ENCODE data around the gene CARS2.

CARS2 gene

GRCh38 chr13:110653271-110653670, 52.6 kb downstream of the CARS2 start:
- TF ChIP-seq CTCF (IDR thresholded peaks at IDR 0.05; ENCODE audit: extremely low read depth, insufficient read depth, missing control alignments), result no peak
- DNase-seq (ENCODE audit: low spot score), result no peak
- in situ Hi-C loops (cut with MboI; ENCODE audit: low pct_unique_long_range_greater_than_20kb, low sequenced_read_pairs, unreplicated experiment), result no loop called here

GRCh38 chr13:110652764-110653163, 53.2 kb downstream of the CARS2 start:
- in situ Hi-C loops (cut with MboI; ENCODE audit: low pct_unique_long_range_greater_than_20kb, low sequenced_read_pairs, unreplicated experiment), result no loop called here
- no peak for DNase-seq (ENCODE audit: low spot score)
- TF ChIP-seq CTCF (IDR thresholded peaks at IDR 0.05; ENCODE audit: extremely low read depth, insufficient read depth, missing control alignments), result no peak

- in situ Hi-C loops (cut with MboI; ENCODE audit: low pct_unique_long_range_greater_than_20kb, low sequenced_read_pairs, unreplicated experiment), result no loop called here
- TF ChIP-seq CTCF (IDR thresholded peaks at IDR 0.05; ENCODE audit: extremely low read depth, insufficient read depth, missing control alignments), result no peak
- DNase-seq (ENCODE audit: low spot score), result no peak
Measured at GRCh38 chr13:110652231-110652730, 53.6 kb downstream of the CARS2 start.

- no peak for DNase-seq (ENCODE audit: low spot score)
- in situ Hi-C loops (cut with MboI; ENCODE audit: low pct_unique_long_range_greater_than_20kb, low sequenced_read_pairs, unreplicated experiment), result no loop called here
- no peak for TF ChIP-seq CTCF (IDR thresholded peaks at IDR 0.05; ENCODE audit: extremely low read depth, insufficient read depth, missing control alignments)
Measured at GRCh38 chr13:110651726-110652230, 54.1 kb downstream of the CARS2 start.

GRCh38 chr13:110651271-110651670, 54.6 kb downstream of the CARS2 start:
- no peak for TF ChIP-seq CTCF (IDR thresholded peaks at IDR 0.05; ENCODE audit: extremely low read depth, insufficient read depth, missing control alignments)
- DNase-seq (ENCODE audit: low spot score), result no peak
- in situ Hi-C loops (cut with MboI; ENCODE audit: low pct_unique_long_range_greater_than_20kb, low sequenced_read_pairs, unreplicated experiment), result no loop called here

GRCh38 chr13:110650436-110650835, 55.5 kb downstream of the CARS2 start:
- no peak for DNase-seq (ENCODE audit: low spot score)
- TF ChIP-seq CTCF (IDR thresholded peaks at IDR 0.05; ENCODE audit: extremely low read depth, insufficient read depth, missing control alignments), result no peak
- in situ Hi-C loops (cut with MboI; ENCODE audit: low pct_unique_long_range_greater_than_20kb, low sequenced_read_pairs, unreplicated experiment), result no loop called here

- DNase-seq (ENCODE audit: low spot score), result no peak
- in situ Hi-C loops (cut with MboI; ENCODE audit: low pct_unique_long_range_greater_than_20kb, low sequenced_read_pairs, unreplicated experiment), result no loop called here
- no peak for TF ChIP-seq CTCF (IDR thresholded peaks at IDR 0.05; ENCODE audit: extremely low read depth, insufficient read depth, missing control alignments)
Measured at GRCh38 chr13:110649551-110649950, 56.4 kb downstream of the CARS2 start.
